K562 (cell line): ENCODE data around the gene DPP10. TPM values are rescaled to one million over a fixed set of nuclear protein-coding genes. Genes with fewer than 3 reads are reported as not detected.
A peak's percentile ranks its signal among the peaks of the same experiment; 100 is the strongest.

ENCODE experiments used
- CREB3L1 ChIP-seq: fragments of 450-650 bp; IDR thresholded peaks from 2 replicates; pipeline ENCODE4 v1.6.1; 2014; ENCODE audit warnings: low read depth, mild to moderate bottlenecking, moderate library complexity, borderline replicate concordance
- GTF2F1 ChIP-seq: IDR thresholded peaks from 2 replicates; pipeline ENCODE4 v1.6.1; 2011; ENCODE audit warnings: low read depth, low read length, improper control_type of control experiment
- MAFF ChIP-seq: IDR thresholded peaks from 2 replicates; pipeline ENCODE4 v1.6.1; 2012; ENCODE audit warnings: low read length, improper control_type of control experiment
- MAFK ChIP-seq: IDR thresholded peaks from 2 replicates; pipeline ENCODE4 v1.6.1; 2011; ENCODE audit warnings: low read length, improper control_type of control experiment
- SPI1 ChIP-seq: IDR thresholded peaks from 2 replicates; pipeline ENCODE4 v1.6.1; 2011; ENCODE audit warnings: low read depth, low read length, control low read depth, borderline replicate concordance
- ZBTB34 ChIP-seq: fragments of 250-450 bp; sonication (Bioruptor Pico); IDR thresholded peaks from 2 replicates; pipeline ENCODE4 v1.8.0; 2021; ENCODE audit warnings: mild to moderate bottlenecking, moderate library complexity
- ZNF253 ChIP-seq: fragments of 250-450 bp; sonication (Bioruptor Pico); conservative IDR thresholded peaks from 2 replicates; pipeline ENCODE4 v1.6.1; 2021; ENCODE audit warnings: mild to moderate bottlenecking
- ZNF316 ChIP-seq: fragments of 450-650 bp; IDR thresholded peaks from 2 replicates; pipeline ENCODE4 v1.6.1; 2016
- ZNF318 ChIP-seq, 2 experiments: fragments of 450-650 bp; IDR thresholded peaks; 2 replicates each; pipeline ENCODE4 v1.6.1; 2016; ENCODE audit warnings: mild to moderate bottlenecking in 2 of 2, borderline replicate concordance in 1 of 2, low read depth in 1 of 2, moderate library complexity in 1 of 2
- ZNF583 ChIP-seq: fragments of 250-450 bp; sonication (Bioruptor Pico); IDR thresholded peaks from 2 replicates; pipeline ENCODE4 v1.4.0; 2020
- polyA plus RNA-seq, 8 experiments: library from polyadenylated mRNA; depleted of rRNA in 4 of 8; stranded (reverse) in 5 of 8; unstranded in 3 of 8; fragments of >200 nt; fragmentation: Nextera tagmentation in 2 of 8; fragmentation: Illumina TruSeq in 1 of 8; extraction: Ambion mirVana in 2 of 8; extraction: Trizol in 1 of 8; gene quantifications; 2 replicates each; pipeline versions ENCODE4 v1.2.1 to v1.2.3, GENCODE V29; 2011 to 2014; ENCODE audit warnings: inconsistent platforms in 1 of 8, missing spikeins in 1 of 8
- total RNA-seq, 7 experiments: library from RNA; depleted of rRNA in 6 of 7; stranded (reverse); fragments of >200 nt in 6 of 7; fragmentation: Illumina TruSeq in 2 of 7; extraction: Trizol in 2 of 7; gene quantifications; 2 replicates each; pipeline versions ENCODE4 v1.2.1 to v1.2.3, GENCODE V29; 2011 to 2021; ENCODE audit warnings: low replicate concordance in 1 of 7
- TF ChIP-seq, protein P1 (sequence below): fragments of 450-650 bp; IDR thresholded peaks from 2 replicates; pipeline ENCODE4 v1.6.1; 2017; ENCODE audit warnings: mild to moderate bottlenecking, moderate library complexity

Gene DPP10
- total and polyA plus RNA-seq, 9 of the 15 experiments (the other 6 are each of a cell fraction or from before 2014, with no cell fraction given): not detected

DNA sequence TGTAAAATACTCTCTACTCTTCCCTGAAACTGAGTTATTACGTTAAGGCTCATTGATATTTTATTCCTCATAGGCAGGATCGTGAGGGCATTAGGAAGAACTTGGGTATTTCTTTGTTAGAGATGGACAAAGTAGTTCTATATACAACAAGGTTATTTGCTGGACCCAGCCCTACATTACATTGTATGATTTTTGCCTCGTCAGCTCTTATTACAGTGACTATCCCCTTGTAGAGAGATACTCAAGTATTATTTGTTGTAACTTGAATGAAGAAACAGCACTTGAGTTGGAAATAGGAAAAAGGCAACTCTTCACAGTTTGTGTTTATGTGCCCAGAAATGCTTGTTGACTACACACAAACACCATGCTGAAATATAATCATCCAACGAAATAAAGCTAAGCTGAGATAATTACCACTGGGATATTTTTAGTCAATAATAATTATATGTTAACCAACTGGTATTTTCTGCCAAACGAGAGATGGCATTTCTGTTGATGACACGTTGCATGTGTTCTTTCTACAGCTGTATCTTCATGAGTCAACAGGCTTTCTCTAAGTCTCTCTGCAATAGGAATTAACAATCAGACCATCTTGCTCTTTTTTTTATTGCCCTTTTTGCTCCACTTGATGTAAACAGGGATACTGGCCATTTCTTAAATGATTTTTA, 947.6 kb downstream of the DPP10 start (continued):
- TF ChIP-seq ZNF318 (IDR thresholded peaks at IDR 0.05; ENCODE audit: borderline replicate concordance in 1 of 2, low read depth in 1 of 2): no peak
- TF ChIP-seq, protein P1, sequence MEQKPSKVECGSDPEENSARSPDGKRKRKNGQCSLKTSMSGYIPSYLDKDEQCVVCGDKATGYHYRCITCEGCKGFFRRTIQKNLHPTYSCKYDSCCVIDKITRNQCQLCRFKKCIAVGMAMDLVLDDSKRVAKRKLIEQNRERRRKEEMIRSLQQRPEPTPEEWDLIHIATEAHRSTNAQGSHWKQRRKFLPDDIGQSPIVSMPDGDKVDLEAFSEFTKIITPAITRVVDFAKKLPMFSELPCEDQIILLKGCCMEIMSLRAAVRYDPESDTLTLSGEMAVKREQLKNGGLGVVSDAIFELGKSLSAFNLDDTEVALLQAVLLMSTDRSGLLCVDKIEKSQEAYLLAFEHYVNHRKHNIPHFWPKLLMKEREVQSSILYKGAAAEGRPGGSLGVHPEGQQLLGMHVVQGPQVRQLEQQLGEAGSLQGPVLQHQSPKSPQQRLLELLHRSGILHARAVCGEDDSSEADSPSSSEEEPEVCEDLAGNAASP: no peak
- TF ChIP-seq ZNF253 (CRISPR knock-in tag): no peak
- TF ChIP-seq CREB3L1: no peak
- TF ChIP-seq ZBTB34 (CRISPR knock-in tag): no peak
- TF ChIP-seq MAFK: peak; percentile 57
- 0 out of 2 replicates have a peak, but pooled peaks have one; percentile 30 for TF ChIP-seq ZNF316
- TF ChIP-seq GTF2F1: no peak
- peak; percentile 59 for TF ChIP-seq MAFF
- no peak for TF ChIP-seq SPI1
- TF ChIP-seq ZNF583 (CRISPR knock-in tag): no peak
